AG09309 (cell line): Measurements from ENCODE around the gene MMP14.
"Not testable (repeated sequence)": the region's sequence is repeated elsewhere in the genome, so short reads cannot be mapped to it uniquely, and the experiment has no call there.

Source experiments
- DNase-seq: peaks from one replicate; pipeline ENCODE4 v3.0.0-alpha.2; 2010; ENCODE audit warnings: low read depth
- H3K4me3 ChIP-seq: 2 replicates; pipeline ENCODE4 v1.5.1; 2011; ENCODE audit warnings: mild to moderate bottlenecking, low read depth, low read length, moderate library complexity; ENCODE audit not compliant: control insufficient read depth
- TF ChIP-seq, protein P1 (sequence below): IDR thresholded peaks from 2 replicates; pipeline ENCODE4 v1.5.1; 2011; ENCODE audit warnings: mild to moderate bottlenecking, low read depth, low read length, inconsistent platforms; ENCODE audit not compliant: insufficient read depth, control insufficient read depth; ENCODE audit errors: missing control alignments

MMP14 gene

DNA sequence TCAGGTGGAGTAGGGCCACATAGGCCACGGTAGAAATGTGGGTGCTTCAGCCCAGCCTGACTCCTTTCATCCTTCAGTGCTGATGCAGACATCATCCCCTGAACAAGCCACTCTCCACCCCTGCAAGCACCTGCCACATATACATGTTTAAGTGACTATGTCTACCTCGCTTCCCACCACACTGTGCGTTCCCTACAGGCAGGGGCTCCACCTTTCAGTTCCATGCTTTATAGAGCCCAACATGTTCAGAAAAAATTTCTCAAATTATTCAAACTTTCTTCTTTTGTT lies 32.8 kb upstream of the MMP14 start:
- TF ChIP-seq, protein P1, sequence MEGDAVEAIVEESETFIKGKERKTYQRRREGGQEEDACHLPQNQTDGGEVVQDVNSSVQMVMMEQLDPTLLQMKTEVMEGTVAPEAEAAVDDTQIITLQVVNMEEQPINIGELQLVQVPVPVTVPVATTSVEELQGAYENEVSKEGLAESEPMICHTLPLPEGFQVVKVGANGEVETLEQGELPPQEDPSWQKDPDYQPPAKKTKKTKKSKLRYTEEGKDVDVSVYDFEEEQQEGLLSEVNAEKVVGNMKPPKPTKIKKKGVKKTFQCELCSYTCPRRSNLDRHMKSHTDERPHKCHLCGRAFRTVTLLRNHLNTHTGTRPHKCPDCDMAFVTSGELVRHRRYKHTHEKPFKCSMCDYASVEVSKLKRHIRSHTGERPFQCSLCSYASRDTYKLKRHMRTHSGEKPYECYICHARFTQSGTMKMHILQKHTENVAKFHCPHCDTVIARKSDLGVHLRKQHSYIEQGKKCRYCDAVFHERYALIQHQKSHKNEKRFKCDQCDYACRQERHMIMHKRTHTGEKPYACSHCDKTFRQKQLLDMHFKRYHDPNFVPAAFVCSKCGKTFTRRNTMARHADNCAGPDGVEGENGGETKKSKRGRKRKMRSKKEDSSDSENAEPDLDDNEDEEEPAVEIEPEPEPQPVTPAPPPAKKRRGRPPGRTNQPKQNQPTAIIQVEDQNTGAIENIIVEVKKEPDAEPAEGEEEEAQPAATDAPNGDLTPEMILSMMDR = no peak
- H3K4me3 ChIP-seq = no peak overlapping the region
- no peak for DNase-seq

DNA sequence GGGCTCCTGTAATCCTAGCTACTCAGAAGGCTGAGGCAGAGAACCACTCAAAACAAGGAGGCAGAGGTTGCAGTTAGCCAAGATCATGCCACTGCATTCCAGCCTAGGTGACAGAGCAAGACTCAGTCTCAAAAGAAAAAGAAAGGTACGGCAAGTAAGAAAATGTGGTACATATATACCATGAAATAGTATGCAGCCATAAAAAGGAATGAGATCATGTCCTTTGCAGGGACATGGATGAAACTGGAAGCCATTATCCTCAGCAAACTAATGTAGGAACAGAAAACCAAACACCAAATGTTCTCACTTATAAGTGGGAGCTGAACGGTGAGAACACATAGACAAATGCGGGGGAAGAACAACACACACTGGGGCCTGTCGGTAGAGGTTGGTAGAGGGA lies 31.1 kb upstream of the MMP14 start:
- DNase-seq = not testable (repeated sequence)

DNA sequence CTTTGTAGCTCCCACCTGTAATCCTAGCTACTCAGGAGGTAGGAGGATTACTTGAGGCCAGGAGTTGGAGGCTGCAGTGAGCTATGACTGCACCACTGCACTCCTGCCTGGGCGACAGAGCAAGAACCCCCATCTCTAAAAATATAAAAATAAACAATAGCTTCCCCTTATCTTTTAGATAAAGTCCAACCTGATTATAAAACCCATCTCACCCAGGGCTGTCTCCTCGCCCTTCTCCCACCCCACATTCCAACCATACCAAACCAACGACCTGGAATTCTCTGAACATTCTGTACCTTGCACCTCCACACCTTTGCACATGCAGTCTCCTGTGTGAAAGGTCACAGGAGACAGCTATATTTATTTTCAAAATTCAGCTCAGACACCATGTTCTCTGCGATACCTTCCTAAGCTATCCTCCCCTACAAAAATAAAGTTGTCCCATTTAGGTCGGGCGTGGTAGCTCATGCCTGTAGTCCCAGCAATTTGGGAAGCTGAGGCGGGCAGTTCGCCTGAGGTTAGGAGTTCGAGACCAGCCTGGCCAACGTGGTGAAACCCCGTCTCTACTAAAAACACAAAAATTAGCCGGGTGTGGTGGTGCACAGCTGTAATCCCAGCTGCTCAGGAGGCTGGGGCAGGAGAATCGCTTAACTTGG lies 28.8 kb upstream of the MMP14 start:
- no peak overlapping the region for H3K4me3 ChIP-seq
- DNase-seq = no peak
- TF ChIP-seq, protein P1 = no peak

More for the DNA sequence above, 31.1 kb upstream of the MMP14 start:
- not testable (repeated sequence) for H3K4me3 ChIP-seq

DNA sequence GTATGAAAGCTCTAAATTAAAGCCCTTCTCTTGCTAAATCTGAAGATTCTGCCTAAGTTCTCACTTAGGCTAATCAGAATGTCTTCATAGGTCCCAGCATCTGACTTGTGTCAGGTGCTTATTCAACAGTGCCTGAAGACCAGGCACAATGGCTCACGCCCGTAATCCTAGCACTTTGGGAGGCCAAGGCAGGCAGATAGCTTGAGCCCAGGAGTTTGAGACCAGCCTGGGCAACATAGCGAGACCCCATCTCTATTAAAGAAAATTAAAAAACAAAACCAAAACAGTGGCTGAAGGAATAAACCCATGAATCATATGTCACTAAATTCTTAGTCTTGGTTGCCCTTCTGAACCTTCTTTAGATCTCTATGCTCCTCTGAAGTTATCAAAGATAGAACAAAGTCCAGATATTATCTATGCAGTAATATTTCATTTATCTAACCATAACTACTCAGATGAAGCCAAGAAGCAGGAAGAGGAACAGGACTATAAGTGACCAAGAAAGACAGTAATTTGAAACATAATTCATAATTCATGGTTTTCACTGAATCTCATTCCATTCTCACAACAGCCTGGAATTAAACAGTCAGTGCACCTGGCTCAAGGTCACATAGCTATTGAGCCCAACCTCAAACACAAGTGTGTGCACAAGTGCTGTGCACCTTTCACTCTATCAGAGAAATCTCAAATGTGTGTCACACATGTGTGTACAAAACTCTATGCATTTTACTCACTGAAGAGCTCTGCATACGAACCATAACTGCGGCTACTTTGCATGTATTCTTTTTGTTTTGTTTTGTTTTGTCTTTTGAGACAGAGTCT lies 27.8 kb upstream of the MMP14 start:
- TF ChIP-seq, protein P1 = no peak
- H3K4me3 ChIP-seq = no peak overlapping the region
- no peak for DNase-seq

DNA sequence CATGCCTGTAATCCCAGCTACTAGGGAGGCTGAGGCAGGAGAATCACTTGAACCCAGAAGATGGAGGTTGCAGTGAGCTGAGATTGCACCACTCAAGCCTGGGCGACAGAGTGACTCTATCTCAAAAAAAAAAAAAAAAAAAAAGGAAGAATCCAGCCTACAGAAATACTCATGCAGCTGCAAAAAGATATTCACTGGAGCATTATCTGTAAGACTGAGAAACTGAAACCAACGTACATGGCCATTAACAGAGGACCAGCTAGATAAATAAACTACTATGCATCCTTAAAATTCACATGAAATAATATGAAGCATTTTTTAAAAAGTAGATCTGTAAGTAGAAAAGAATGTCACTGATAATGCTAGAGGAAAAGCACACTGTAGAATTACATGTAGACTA lies 24.7 kb upstream of the MMP14 start:
- no peak overlapping the region for H3K4me3 ChIP-seq
- TF ChIP-seq, protein P1 = no peak
- no peak for DNase-seq

DNA sequence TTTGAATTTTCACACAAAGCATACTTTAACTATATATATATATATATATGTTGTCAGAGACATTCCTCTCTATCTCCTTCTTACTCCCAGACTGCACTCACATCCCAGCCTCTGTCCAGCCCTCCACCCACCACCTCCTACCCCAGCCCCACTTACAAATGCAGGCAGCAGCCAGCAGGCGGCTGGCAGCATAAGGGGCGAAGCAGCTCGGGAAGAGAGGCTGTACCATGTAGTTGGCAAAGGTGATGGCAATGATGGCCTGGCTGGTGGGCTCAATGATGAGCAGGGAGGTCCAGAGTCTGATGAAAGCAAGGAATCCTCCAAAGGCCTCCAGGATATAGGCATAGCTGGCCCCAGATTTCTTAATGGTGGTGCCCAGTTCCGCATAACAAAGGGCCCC lies 23.6 kb upstream of the MMP14 start:
- TF ChIP-seq, protein P1 = no peak
- DNase-seq = no peak
- H3K4me3 ChIP-seq = no peak overlapping the region

DNA sequence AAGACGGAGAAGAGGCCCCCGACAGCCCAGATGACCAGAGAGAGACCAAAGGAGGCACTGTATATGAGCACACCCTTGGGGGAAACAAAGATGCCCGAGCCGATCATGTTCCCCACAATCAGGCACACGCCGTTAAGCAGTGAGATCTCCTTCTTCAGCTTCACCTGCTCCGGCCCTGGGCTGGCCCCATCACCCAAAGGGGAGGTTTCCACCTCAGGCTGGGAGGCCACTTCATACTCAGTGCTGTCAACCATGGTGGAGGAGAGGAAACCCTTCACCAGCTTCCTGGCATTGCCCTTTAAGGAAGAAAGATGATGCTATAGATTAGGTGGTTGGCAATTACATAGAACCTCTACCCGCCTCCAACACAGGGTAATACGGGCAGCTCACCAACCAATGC lies 23.2 kb upstream of the MMP14 start:
- H3K4me3 ChIP-seq = no peak overlapping the region
- TF ChIP-seq, protein P1 = no peak
- no peak for DNase-seq
